GM23338 (cell line): ENCODE results near the gene CDC42EP2. TPM values are rescaled to one million over a fixed set of nuclear protein-coding genes. Genes with fewer than 3 reads are reported as not detected.

Source experiments
- ATAC-seq: fragments of 200-7000 bp; cut with Tn5 transposase; 3 replicates; pipeline ENCODE4 v1.9.1; 2020
- DNase-seq: peaks from one replicate; pipeline ENCODE4 v3.0.0-alpha.2; 2015; ENCODE audit warnings: low spot score
- H2AFZ ChIP-seq: fragments of 200-600 bp; sonication (generic); 2 replicates; pipeline ENCODE4 v1.8.0; 2016; ENCODE audit warnings: antibody characterized with exemption, mild to moderate bottlenecking, moderate library complexity
- H3F3A ChIP-seq: fragments of 200-600 bp; sonication (generic); replicated peaks from 2 replicates; pipeline ENCODE4 v1.8.0; 2017; ENCODE audit warnings: antibody characterized with exemption, mixed run types, low read depth
- H3K27ac ChIP-seq: fragments of 200-600 bp; sonication (generic); 2 replicates; pipeline ENCODE4 v1.6.1; 2016; ENCODE audit warnings: low read depth
- H3K27me3 ChIP-seq: fragments of 200-600 bp; sonication (generic); 2 replicates; pipeline ENCODE4 v1.8.0; 2016; ENCODE audit warnings: mild to moderate bottlenecking, mixed run types, moderate library complexity; ENCODE audit not compliant: insufficient read depth
- H3K36me3 ChIP-seq: fragments of 200-600 bp; sonication (generic); 2 replicates; pipeline ENCODE4 v1.8.0; 2016; ENCODE audit warnings: mild to moderate bottlenecking; ENCODE audit not compliant: insufficient read depth
- H3K4me1 ChIP-seq: fragments of 200-600 bp; sonication (generic); 2 replicates; pipeline ENCODE4 v1.8.0; 2016; ENCODE audit warnings: mild to moderate bottlenecking, moderate library complexity; ENCODE audit not compliant: insufficient read depth
- H3K4me2 ChIP-seq: fragments of 200-600 bp; sonication (generic); 2 replicates; pipeline ENCODE4 v1.7.1; 2017; ENCODE audit warnings: mixed run types
- H3K4me3 ChIP-seq: fragments of 200-600 bp; sonication (generic); 2 replicates; pipeline ENCODE4 v1.6.1; 2016; ENCODE audit warnings: mixed run types
- H3K79me2 ChIP-seq: fragments of 200-600 bp; sonication (generic); replicated peaks from 2 replicates; pipeline ENCODE4 v1.8.0; 2017; ENCODE audit warnings: mild to moderate bottlenecking; ENCODE audit not compliant: insufficient read depth
- H3K9me2 ChIP-seq: fragments of 200-600 bp; sonication (generic); 2 replicates; pipeline ENCODE4 v1.8.0; 2017; ENCODE audit not compliant: insufficient read depth
- H4K20me1 ChIP-seq: fragments of 200-600 bp; sonication (generic); replicated peaks from 2 replicates; pipeline ENCODE4 v1.8.0; 2017; ENCODE audit warnings: mild to moderate bottlenecking; ENCODE audit not compliant: insufficient read depth
- H3K27ac Mint-ChIP-seq: 2 replicates; pipeline ENCODE4 v1.8.0; 2020; ENCODE audit warnings: inconsistent platforms, mild to moderate bottlenecking, moderate library complexity, mixed read lengths
- H3K27me3 Mint-ChIP-seq: 3 replicates; pipeline ENCODE4 v1.8.0; 2022; ENCODE audit warnings: low read depth, mild to moderate bottlenecking, moderate library complexity, mixed read lengths, inconsistent platforms; ENCODE audit not compliant: insufficient read depth, poor library complexity
- H3K36me3 Mint-ChIP-seq: 3 replicates; pipeline ENCODE4 v1.8.0; 2021; ENCODE audit warnings: low read depth, mild to moderate bottlenecking, inconsistent platforms, moderate library complexity, mixed read lengths
- H3K4me1 Mint-ChIP-seq: 3 replicates; pipeline ENCODE4 v1.8.0; 2020; ENCODE audit warnings: mild to moderate bottlenecking, inconsistent platforms, mixed read lengths
- H3K4me3 Mint-ChIP-seq: 3 replicates; pipeline ENCODE4 v1.8.0; 2021; ENCODE audit warnings: moderate library complexity, mild to moderate bottlenecking, inconsistent platforms, mixed read lengths
- H3K9me3 Mint-ChIP-seq: 3 replicates; pipeline ENCODE4 v1.8.0; 2020; ENCODE audit warnings: moderate library complexity, mild to moderate bottlenecking, inconsistent platforms, mixed read lengths
- CREB1 ChIP-seq: fragments of 250-450 bp; sonication (Bioruptor Pico); IDR thresholded peaks from 2 replicates; pipeline ENCODE4 v1.5.0; 2020; ENCODE audit warnings: low read depth, mild to moderate bottlenecking, moderate library complexity
- EZH2 ChIP-seq: fragments of 200-600 bp; sonication (generic); IDR thresholded peaks from one replicate; pipeline ENCODE4 v1.8.0; 2017; ENCODE audit warnings: antibody characterized with exemption, mild to moderate bottlenecking, low read depth; ENCODE audit not compliant: unreplicated experiment
- EZH2phosphoT487 ChIP-seq: fragments of 200-600 bp; sonication (generic); IDR thresholded peaks from one replicate; pipeline ENCODE4 v1.8.1; 2018; ENCODE audit warnings: antibody characterized with exemption; ENCODE audit not compliant: unreplicated experiment
- JUNB ChIP-seq: IDR thresholded peaks from one replicate; pipeline ENCODE4 v1.6.1; 2016; ENCODE audit warnings: antibody characterized with exemption; ENCODE audit not compliant: unreplicated experiment
- NANOG ChIP-seq: IDR thresholded peaks from 2 replicates; pipeline ENCODE4 v1.6.1; 2016; ENCODE audit warnings: antibody characterized with exemption, borderline replicate concordance
- POLR2AphosphoS5 ChIP-seq: IDR thresholded peaks from 2 replicates; pipeline ENCODE4 v1.6.1; 2016; ENCODE audit warnings: antibody characterized with exemption, low read depth
- REST ChIP-seq: IDR thresholded peaks from one replicate; pipeline ENCODE4 v1.6.1; 2018; ENCODE audit warnings: antibody characterized with exemption; ENCODE audit not compliant: unreplicated experiment
- STAT1 ChIP-seq: IDR thresholded peaks from one replicate; pipeline ENCODE4 v1.6.1; 2016; ENCODE audit warnings: antibody characterized with exemption; ENCODE audit not compliant: unreplicated experiment
- ZNF114 ChIP-seq: fragments of 250-450 bp; sonication (Bioruptor Pico); IDR thresholded peaks from 2 replicates; pipeline ENCODE4 v1.5.0; 2020; ENCODE audit warnings: mild to moderate bottlenecking, moderate library complexity
- ZNF331 ChIP-seq: fragments of 250-450 bp; sonication (Bioruptor Pico); IDR thresholded peaks from 2 replicates; pipeline ENCODE4 v1.5.0; 2020; ENCODE audit warnings: low read depth, mild to moderate bottlenecking, moderate library complexity
- polyA plus RNA-seq: library from polyadenylated mRNA; unstranded; fragments of >200 nt; fragmentation: Nextera tagmentation; extraction: Ambion mirVana; gene quantifications from 2 replicates; pipeline ENCODE4 v1.2.1, GENCODE V29; 2016
- total RNA-seq: library from RNA; depleted of rRNA; stranded (reverse); fragments of >200 nt; shearing (Covaris generic); gene quantifications from 2 replicates; pipeline ENCODE4 v1.2.3, GENCODE V29; 2014
- TF ChIP-seq, protein P1 (sequence below): fragments of 250-450 bp; sonication (Bioruptor Pico); IDR thresholded peaks from 2 replicates; pipeline ENCODE4 v1.5.0; 2020; ENCODE audit warnings: mild to moderate bottlenecking, moderate library complexity
- TF ChIP-seq, protein P2 (sequence below), 2 experiments: fragments of 200-600 bp in 1 of 2; sonication (generic) in 1 of 2; conservative IDR thresholded peaks; 2 replicates each; pipeline versions ENCODE4 v1.5.1 to v1.6.1; 2016 to 2017; ENCODE audit warnings: antibody characterized with exemption in 2 of 2, low read depth in 2 of 2, mild to moderate bottlenecking in 2 of 2, moderate library complexity in 1 of 2

The CDC42EP2 gene
- total and polyA plus RNA-seq, 2 experiments from 2014 or later, result 18.2 to 19.0 TPM

DNA sequence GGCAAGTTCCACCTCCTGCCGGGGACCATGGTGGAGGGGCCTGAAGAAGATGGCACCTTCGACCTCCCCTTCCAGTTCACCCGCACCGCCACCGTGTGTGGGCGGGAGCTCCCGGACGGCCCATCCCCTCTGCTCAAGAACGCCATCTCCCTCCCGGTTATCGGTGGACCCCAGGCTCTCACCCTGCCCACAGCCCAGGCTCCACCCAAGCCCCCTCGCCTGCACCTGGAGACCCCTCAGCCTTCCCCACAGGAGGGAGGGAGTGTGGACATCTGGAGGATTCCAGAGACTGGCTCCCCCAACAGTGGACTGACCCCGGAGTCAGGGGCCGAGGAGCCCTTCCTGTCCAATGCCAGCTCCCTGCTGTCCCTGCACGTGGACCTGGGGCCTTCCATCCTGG lies 6.4 kb downstream of the CDC42EP2 start:
- H3K27ac ChIP-seq, result no peak overlapping the region
- no peaks in the 10 kb centered on the region for H3K27me3 ChIP-seq
- no peak overlapping the region for H3K4me3 ChIP-seq
- peaks cover 26% of the 10 kb centered on the region for H3F3A ChIP-seq
- peaks cover 28% of the 10 kb centered on the region for H3K4me1 Mint-ChIP-seq
- H3K4me2 ChIP-seq, result no peak overlapping the region
- no peak for TF ChIP-seq POLR2AphosphoS5
- TF ChIP-seq STAT1, result no peak
- TF ChIP-seq EZH2, result no peak
- TF ChIP-seq NANOG, result no peak
- TF ChIP-seq CREB1, result no peak
- no peak for TF ChIP-seq REST
- TF ChIP-seq JUNB, result no peak
- TF ChIP-seq ZNF331 (CRISPR knock-in tag), result no peak
- TF ChIP-seq, protein P1, sequence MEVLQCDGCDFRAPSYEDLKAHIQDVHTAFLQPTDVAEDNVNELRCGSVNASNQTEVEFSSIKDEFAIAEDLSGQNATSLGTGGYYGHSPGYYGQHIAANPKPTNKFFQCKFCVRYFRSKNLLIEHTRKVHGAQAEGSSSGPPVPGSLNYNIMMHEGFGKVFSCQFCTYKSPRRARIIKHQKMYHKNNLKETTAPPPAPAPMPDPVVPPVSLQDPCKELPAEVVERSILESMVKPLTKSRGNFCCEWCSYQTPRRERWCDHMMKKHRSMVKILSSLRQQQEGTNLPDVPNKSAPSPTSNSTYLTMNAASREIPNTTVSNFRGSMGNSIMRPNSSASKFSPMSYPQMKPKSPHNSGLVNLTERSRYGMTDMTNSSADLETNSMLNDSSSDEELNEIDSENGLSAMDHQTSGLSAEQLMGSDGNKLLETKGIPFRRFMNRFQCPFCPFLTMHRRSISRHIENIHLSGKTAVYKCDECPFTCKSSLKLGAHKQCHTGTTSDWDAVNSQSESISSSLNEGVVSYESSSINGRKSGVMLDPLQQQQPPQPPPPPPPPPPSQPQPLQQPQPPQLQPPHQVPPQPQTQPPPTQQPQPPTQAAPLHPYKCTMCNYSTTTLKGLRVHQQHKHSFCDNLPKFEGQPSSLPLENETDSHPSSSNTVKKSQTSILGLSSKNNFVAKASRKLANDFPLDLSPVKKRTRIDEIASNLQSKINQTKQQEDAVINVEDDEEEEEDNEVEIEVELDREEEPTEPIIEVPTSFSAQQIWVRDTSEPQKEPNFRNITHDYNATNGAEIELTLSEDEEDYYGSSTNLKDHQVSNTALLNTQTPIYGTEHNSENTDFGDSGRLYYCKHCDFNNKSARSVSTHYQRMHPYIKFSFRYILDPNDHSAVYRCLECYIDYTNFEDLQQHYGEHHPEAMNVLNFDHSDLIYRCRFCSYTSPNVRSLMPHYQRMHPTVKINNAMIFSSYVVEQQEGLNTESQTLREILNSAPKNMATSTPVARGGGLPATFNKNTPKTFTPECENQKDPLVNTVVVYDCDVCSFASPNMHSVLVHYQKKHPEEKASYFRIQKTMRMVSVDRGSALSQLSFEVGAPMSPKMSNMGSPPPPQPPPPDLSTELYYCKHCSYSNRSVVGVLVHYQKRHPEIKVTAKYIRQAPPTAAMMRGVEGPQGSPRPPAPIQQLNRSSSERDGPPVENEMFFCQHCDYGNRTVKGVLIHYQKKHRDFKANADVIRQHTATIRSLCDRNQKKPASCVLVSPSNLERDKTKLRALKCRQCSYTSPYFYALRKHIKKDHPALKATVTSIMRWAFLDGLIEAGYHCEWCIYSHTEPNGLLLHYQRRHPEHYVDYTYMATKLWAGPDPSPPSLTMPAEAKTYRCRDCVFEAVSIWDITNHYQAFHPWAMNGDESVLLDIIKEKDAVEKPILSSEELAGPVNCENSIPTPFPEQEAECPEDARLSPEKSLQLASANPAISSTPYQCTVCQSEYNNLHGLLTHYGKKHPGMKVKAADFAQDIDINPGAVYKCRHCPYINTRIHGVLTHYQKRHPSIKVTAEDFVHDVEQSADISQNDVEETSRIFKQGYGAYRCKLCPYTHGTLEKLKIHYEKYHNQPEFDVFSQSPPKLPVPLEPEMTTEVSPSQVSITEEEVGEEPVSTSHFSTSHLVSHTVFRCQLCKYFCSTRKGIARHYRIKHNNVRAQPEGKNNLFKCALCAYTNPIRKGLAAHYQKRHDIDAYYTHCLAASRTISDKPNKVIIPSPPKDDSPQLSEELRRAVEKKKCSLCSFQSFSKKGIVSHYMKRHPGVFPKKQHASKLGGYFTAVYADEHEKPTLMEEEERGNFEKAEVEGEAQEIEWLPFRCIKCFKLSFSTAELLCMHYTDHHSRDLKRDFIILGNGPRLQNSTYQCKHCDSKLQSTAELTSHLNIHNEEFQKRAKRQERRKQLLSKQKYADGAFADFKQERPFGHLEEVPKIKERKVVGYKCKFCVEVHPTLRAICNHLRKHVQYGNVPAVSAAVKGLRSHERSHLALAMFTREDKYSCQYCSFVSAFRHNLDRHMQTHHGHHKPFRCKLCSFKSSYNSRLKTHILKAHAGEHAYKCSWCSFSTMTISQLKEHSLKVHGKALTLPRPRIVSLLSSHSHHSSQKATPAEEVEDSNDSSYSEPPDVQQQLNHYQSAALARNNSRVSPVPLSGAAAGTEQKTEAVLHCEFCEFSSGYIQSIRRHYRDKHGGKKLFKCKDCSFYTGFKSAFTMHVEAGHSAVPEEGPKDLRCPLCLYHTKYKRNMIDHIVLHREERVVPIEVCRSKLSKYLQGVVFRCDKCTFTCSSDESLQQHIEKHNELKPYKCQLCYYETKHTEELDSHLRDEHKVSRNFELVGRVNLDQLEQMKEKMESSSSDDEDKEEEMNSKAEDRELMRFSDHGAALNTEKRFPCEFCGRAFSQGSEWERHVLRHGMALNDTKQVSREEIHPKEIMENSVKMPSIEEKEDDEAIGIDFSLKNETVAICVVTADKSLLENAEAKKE, result no peak
- TF ChIP-seq, protein P2, sequence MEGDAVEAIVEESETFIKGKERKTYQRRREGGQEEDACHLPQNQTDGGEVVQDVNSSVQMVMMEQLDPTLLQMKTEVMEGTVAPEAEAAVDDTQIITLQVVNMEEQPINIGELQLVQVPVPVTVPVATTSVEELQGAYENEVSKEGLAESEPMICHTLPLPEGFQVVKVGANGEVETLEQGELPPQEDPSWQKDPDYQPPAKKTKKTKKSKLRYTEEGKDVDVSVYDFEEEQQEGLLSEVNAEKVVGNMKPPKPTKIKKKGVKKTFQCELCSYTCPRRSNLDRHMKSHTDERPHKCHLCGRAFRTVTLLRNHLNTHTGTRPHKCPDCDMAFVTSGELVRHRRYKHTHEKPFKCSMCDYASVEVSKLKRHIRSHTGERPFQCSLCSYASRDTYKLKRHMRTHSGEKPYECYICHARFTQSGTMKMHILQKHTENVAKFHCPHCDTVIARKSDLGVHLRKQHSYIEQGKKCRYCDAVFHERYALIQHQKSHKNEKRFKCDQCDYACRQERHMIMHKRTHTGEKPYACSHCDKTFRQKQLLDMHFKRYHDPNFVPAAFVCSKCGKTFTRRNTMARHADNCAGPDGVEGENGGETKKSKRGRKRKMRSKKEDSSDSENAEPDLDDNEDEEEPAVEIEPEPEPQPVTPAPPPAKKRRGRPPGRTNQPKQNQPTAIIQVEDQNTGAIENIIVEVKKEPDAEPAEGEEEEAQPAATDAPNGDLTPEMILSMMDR (conservative IDR thresholded peaks at IDR 0.05; ENCODE audit: low read depth in 2 of 2), result no peak
- no peak for TF ChIP-seq EZH2phosphoT487
- TF ChIP-seq ZNF114 (CRISPR knock-in tag), result no peak
- no peak overlapping the region for H2AFZ ChIP-seq
- H3K36me3 ChIP-seq, result no peaks in the 10 kb centered on the region
- peaks cover 27% of the 10 kb centered on the region for H3K36me3 Mint-ChIP-seq
- H3K4me1 ChIP-seq, result peaks cover 27% of the 10 kb centered on the region
- H3K27ac Mint-ChIP-seq, result no peak overlapping the region
- H4K20me1 ChIP-seq, result peaks cover 15% of the 10 kb centered on the region
- H3K79me2 ChIP-seq, result peaks cover 41% of the 10 kb centered on the region
- no peaks in the 10 kb centered on the region for H3K9me3 Mint-ChIP-seq
- H3K27me3 Mint-ChIP-seq, result peaks cover 13% of the 10 kb centered on the region
- H3K9me2 ChIP-seq, result no peaks in the 10 kb centered on the region
- no peak overlapping the region for H3K4me3 Mint-ChIP-seq
- ATAC-seq, result no peak
- no peak for DNase-seq
